Islet precursor cell (in vitro differentiated cells): Measurements from ENCODE around the gene IQGAP2.

ENCODE experiments used
- DNase-seq: peaks from one replicate; pipeline ENCODE4 v3.0.0-alpha.2; 2018

Gene IQGAP2

DNA sequence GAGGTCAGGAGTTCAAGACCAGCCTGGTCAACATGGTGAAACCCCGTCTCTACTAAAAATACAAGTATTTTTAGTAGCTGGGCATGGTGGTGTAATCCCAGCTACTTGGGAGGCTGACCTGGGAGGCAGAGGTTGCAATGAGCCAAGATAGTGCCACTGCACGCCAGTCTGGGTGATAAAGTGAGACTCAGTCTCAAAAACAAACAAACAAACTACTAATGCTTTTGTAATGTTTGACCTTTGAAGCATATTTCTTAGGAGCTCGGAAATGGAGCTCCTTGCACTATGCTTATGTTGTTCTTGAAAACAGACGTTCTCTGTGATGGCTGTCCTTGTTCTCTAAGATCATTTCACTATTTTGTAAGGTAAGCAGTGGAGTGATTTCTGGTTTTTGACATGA, 214.1 kb downstream of the IQGAP2 start:
- no peak for DNase-seq

DNA sequence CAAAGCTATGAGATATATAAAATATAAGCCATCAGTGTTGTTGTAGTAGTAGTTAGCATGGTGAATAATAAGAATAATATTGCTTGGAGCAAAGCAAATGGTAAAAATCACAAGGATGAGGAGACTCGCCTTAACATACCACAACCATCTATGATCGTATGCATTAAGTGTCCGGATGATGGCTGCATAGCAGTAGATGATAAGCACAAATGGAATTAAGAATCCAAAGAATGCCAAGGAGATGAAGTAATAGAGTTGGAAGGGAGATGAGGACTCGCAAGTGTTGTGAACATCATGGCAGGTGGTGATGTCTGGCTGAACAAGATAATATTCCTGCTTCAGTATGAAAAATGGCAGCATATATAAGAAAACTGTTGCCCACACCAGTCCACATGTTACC, 214.6 kb downstream of the IQGAP2 start:
- no peak for DNase-seq

DNA sequence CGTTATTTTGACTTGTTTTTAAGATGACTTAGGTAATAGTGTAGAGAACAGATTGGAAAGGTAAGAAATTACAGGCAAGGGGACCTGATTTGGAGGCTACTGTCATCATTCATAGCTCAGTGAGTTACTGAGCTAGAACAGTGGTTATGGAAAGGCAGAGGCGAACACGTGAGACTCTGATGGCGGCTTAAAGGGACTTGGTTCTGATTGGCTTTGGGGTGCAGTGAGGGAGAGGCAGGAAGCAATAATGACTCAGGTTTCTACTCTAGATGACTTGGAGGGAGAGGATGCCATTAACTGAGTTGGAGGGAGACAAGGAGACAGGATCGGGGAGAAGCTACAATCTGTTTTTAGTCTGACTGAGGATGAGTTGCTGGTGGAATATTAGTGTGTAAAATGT, 217.1 kb downstream of the IQGAP2 start:
- DNase-seq = no peak

DNA sequence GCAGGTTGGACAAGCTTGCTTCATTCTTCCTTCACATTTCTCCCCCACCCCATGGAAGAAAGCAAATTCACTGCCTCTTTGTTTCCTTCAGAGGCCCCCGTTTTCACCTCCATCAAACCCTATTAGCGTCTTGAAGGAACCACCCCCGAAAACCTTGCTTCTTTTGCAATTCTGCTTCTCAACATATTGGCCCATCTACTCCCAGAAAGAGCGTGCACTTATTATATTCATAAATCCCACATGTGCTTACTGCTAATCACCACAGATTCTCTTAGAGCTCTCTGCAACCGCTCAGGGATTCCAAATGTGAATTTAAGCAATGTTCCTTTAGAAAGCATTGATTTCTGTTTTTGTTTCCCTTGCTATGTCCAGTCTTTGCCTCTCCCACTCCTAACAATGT, 219.0 kb downstream of the IQGAP2 start:
- DNase-seq = no peak

DNA sequence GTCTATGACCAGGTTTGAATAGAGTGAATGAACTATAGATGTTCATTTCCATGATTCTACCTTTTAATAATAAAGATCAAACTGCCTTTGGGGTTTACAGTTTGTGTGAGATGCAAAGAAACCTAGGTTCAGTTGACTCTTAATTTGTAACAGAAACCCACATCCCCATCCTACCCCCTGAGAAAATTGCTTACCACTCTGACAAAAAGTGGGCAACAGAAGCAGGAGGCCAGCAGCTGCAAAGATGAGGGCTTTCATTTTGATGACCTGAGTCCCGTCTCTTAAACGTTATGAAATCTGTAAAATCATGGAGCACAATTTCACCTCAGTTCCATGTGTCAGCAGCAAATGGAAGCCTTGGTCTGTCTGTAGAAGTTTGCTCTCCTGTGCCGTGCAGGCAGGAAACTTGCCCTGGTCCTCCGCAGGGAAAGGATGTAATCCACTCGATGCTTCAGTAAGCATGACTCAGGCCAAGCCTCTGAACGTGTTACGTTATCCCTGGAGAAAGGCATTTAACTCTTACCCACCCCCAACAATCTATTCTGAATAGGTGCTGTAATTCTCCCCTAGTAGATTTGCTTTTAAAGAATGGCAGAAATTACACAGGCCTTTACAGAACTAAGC, 220.0 kb downstream of the IQGAP2 start, which contains the start of gene F2RL2:
F2RL2 (minus strand) TSS at position 431 of the 624 bp plus-strand sequence; CDS start at position 258, 173 bp downstream.
- peak; percentile 80 for DNase-seq

DNA sequence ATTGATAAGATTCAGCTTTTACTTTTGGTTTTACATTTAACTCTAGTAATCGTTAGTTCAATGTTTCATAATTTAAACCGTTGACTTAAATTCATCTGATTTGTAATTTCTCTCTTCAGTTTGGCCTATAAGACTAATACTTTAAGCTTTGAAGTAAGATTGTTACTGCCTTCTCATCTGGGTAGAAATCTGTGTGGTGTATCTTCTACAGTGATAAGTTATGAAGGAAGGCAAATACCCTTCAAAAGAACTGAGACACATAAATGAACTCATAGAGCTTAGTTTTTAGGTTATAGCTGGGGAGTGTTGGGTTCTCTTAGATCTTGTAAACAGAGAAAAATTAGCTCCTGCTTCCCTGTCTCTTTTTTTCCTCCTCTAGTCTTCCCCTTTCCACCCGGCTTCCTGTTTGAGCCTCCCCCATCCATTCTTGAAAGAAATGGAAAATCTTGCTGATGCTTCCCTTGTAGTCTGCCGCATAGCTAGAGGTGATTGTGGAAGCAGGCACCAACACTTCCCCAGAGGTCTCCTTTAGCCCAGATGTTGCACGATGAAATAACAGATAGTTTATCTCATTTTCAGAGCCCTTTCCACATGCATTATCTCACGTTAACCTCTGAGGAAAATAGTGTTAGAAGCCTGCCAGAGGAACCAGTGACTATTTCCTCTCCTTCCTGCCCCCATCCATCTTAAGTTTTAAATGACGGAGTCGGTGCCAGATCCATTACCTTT, 222.2 kb downstream of the IQGAP2 start:
- DNase-seq = no peak

DNA sequence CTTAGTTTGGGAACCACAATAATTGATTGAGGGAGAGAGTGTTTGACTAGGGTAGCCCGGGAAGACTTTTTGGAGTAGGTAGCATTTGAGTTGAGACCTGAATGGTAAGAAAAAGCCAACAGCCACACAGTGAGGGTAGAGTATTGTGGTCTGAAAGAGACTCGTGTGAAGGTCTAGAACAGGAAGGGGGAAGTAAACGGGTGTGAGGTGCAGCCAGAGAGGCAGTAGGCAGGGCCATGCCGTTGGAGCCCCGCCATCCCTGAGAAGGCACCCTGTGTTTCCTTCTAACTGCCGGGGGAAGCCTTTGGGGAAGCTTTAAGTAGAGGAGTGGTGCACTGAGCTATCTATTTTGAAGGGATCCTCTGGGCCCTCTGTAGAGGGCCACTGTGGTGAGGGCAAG, 223.7 kb downstream of the IQGAP2 start:
- DNase-seq = no peak

DNA sequence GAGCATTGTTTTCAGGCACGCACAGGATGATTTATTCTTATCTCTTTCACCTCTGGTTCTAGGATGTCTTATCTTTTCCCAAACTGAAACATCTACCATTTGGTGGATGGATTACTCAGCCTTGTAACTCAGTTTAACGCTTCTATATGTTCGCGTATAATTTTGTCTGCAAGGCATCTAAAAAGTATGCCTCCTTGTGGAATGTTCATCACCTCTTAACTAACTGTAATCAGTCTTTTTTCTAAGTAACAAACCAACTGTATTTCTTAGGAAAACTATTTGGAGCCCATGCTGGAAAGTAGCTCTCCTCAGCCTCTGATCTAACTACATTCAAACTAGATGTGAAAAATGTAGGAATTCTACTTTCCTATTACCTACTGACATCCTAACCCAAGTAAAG, 231.6 kb downstream of the IQGAP2 start:
- DNase-seq = no peak

DNA sequence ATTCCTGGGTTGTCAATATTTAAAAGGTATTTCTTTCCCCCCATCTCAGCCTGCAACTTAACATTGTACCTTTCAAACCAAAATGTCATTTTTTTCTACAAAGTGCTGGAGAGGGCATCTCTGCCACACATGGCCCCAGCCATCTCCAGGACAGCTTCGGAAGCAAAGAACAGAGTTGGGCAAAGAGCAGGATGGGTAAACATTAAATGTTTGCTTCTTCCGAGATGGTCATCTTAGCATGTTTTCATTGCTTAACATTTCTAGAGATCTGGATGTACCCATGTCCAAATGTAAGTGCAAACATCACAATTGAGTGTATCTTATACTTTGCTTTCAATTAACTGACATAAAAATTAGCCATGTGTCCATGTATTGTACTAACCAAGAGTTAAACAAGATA, 234.4 kb downstream of the IQGAP2 start:
- no peak for DNase-seq

DNA sequence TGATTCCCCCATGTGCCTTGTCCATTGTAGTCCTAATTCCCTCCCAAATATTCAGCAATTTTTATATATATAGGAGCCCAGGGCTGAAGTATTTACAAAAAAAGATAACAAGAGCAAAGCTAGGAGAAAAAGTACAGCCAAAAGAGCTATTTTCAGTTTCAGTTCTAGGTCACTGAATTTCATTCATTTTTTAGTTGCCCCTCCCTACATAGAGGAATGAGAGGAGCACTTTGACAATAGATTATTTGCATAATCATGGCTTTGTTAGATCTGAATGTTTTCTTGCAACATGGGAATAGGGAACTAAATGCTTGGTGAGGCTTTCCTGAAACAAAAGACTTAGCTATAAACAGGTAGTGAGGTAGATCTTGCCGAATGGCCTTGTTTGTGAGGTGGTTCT, 235.4 kb downstream of the IQGAP2 start:
- DNase-seq = no peak

DNA sequence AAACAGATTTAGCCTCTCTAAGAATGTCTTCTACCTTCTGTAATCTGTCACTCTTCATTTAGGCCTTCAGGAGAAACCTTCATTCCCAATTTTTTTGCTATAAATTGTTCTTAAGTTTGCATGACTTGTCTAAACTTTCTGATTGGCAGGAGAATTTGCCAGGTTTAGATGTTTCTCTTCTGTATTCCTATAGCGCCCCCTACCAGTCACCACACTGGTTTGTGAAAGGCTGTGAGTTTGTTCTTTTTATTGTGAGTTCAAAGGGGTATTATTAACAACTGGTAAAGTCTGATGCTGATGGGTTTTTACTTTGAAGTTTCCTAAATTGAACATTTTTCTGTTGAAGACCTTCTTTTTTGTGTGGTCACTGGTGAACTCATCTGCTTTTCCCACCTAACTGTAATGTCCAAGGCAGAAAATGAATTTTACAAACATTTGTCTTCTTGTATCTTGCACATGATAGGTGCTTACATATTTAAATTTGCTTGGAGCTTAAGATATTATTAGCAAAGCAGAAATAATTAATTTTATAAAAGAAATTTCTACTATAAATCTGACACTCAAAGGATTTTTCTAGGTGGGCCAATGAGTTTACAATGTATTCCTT, 238.5 kb downstream of the IQGAP2 start:
- peak; percentile 72 for DNase-seq

DNA sequence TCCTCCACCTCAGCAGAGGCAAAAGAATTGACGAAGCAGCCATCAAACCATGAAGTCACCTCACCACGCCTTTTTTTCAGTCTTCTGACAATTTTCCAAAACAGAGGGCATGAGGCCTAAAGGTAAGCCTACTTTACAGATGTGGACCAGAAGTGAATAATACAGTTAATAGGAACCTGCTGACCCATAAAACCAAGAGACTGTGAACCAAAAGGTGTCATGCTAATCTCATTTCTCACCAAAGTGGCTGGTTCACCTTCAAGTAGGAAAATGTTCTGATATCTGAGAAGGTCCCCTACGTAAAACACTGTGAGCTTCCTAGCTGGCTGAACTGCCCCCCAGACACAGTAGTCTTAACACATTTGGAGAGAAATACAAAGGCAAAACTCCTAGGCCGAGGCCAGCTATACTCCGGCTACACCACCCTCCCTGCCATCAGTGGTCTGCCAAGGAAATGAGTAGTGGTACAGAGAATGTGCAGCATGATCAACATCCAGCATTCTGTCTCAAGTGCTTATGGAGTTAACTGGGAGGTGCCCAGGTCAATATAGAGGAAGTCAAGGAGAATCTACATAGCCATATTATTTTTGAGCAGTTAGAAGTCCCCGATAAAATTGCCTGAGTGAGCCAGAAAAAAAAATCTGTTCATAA, 239.4 kb downstream of the IQGAP2 start:
- DNase-seq = no peak

DNA sequence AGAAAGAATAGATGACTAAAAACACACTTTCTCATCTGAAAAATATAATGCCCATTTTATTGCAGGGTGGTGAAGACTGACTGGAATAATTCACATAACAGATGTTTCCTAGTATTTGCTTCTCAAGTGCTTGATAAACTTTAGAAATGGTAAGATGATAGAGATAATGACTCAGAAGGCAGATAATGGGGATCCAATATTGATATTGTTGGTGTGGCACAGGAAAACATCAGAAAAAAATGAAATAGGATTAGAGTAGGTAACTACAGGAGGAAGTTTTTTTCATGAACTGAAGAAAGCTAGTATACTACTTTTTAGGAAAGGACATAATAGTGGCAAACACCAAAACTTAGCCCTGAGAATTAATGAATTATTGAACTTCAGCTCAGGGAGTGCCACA, 240.3 kb downstream of the IQGAP2 start:
- DNase-seq = no peak

DNA sequence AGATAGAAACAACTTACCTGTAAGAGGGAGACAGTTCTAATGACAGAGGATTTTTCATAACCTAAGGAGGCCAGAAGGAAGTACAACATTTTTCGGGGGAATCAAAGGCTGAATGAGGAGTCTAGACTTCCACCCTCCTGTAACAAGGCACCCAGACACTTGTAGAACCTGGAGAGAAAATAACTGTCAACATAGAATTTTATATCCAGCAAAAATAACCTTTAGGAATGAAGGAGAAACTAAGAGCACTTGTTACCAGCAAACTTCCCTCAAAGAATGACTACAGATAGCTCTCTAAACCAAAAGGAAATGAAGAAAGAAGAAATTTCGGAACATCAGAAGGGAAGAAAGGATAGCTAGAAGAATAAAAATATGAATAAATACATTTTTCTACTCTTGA, 246.1 kb downstream of the IQGAP2 start:
- DNase-seq = no peak

DNA sequence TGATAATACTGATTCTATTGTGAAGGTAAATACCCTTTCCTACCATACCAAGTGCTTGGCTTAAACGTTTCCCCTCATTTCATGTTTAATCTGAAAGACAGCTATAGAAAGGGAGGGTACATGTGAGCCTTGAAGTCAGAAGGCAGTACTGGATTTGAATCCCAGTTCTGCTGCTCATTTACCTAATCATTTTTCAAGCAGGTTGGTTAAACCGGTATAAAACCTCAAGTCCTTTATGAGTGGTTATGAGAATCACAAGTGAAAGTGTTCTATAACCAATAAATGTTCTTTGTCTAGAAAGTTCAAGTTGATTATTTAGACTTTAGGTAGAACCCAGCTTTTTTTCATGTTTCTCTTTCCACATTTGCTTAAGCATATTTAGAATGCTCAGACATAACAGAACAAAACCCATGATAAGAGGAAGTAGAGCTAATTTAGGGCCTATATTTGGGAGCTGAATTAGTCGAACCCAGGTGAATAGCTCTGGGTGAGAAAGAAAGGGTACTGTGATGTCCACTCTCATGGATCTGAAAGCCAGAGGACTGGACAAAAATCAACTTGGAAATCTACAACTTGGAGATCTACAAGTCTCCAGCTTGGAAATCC, 249.8 kb downstream of the IQGAP2 start:
- DNase-seq = no peak

DNA sequence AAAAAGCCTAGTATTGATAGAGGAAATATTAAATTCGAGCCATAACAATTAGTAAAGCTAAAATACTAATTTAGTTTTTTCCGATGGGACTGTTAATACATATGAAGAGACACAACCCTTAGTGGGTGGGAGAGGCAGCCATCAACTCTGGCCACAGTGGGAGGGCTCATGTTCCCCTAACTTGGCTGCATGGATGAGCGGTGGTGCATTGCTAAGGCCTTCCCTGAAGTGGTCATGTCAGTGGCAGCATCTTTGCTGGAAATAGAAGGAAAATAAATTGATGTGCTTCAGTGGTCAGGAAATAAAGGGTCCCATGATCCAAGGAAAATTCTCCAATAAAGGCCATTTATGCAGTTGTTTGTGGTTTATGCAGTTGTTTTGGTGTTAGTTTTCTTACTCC, 254.0 kb downstream of the IQGAP2 start:
- no peak for DNase-seq

DNA sequence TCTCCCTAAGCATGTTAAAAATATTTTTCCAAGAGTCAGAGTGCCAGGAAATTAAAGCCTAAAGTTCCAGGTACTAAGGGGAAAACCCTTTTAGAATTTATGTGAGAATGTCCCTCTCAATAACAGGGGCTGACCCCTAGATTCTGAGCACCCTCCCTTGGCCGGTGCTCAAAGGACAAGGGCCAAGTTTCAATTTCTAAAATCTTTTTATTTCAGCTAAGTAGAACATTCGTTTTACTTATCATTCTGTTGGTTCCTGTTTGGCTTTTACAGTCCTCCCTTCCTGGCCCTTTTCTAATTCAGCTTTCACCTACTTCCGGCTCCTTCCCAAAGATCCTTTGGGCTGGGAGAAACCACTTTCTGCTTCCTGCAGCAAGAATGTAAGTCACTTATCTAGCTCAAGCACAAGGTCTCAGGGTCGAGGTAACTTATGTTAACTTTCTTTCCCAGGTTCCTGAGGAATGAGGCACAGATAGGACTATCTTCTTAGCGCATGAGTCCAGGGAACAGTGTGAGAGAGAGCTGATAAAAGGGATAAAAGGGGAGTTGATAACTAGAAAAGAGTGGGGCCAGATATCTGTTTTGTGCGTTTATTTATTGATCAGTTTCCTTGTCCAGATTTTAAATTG, 254.7 kb downstream of the IQGAP2 start:
- DNase-seq = no peak

DNA sequence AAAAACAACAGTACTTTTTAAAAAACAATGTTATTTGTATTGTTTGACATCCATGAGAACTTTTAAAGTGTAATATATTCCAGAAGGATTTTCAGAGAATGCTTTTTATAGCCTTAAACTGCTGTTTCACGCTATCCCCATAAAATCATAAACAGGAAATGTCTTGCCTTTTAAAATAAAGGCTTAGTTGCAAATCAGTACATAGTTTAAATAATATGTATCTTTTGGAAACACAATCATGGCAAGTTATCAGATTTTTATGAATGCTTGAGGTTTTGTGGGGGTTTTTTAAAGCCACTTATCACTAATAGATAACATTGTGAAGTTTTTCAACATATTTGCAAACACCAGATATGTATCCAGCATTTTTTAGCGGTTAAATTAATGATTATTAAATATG, 257.3 kb downstream of the IQGAP2 start:
- DNase-seq = no peak

DNA sequence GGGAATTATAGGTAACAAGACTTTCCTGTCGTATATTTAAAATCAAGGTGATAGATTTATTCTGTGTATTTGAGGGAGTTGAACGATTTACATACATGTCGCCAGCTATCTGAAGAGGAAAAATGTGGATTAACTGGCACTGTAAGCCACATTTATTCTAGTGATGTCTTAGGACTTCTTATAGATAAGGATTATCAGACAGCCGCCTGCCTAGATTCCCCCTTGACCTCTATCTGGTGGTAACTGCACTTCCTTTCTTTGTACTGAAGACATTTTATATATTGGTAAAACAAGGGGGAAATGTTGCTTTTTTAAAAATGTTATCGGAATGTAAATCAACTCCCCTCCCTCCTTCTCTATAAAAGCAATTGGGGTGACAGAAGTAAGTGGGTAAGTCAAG, 259.4 kb downstream of the IQGAP2 start:
- DNase-seq = no peak

DNA sequence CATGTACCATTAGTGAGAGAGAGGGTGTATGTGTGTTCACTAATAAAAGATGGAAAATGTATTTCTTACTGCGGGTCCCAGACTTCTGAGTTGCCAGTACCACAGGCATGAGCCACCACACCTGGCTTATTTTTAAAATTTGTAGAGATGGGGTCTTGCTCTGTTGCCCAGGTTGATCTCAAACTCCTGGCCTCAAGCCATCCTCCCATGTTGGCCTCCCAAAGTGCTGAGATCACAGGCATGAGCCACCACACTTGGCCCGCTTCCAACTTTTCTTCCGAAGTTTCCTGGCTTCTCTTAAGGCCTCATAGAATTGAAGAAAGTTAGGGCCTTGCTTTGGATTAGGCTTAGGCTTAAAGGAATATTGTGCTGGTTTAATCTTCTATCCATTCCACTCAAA, 260.5 kb downstream of the IQGAP2 start:
- DNase-seq = no peak

DNA sequence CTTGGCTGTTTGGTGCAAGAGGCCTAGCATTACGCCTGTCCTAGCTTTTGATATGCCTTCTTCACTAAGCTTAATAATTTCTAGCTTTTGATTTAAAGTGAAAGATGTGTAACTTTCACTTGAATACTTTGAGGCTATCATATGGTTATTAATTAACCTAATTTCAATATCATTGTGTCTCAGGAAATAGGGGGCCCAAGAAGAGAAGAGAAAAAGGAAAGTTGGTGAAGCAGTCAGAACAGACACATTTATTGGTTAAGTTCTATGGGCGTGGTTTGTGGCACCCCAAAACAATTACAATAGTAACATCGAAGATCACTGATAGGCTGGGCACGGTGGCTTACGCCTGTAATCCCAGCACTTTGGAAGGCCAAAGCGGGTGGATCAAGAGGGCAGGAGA, 261.0 kb downstream of the IQGAP2 start:
- no peak for DNase-seq

DNA sequence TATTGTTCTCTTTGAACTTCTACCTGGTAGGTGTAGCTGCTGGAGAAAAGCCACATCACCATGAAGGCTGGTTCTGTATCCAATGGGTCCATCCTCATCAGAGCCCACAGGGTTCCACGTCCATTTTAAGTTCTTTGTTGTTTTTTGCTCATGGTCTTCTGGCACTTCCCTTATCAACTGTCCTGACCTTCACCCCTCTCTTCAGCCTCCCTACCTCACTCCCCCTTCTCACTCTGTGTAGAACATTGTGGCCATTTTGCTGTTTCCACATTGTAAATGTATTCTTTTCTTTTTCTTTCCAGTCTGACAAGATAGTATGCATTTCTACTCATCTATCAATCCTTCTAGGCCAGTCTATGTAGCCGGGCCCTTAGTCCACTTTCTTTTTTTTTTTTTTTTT, 264.4 kb downstream of the IQGAP2 start:
- no peak for DNase-seq

DNA sequence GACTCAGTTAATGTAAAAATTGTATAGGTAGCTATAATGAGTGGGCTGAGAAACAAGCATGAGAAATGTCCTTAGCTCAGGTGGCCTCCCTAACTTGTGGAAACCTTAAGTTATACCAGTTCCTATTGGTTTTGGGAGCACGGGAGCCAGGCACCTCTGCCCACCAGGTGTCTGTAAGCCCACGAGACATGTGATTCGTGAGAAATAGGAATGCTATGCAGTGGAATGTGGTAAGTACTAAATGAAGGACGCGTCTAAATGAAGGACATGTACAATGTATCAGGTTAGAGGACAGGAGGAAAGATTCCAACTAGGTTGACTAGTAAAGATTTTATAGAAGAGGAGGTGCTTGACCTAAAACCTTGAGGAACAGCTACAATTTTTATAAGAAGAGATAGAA, 266.2 kb downstream of the IQGAP2 start:
- DNase-seq = peak; percentile 63
